Heart right ventricle (tissue), 16 donors: ENCODE data around the gene GPR68. TPM values are rescaled to one million over a fixed set of nuclear protein-coding genes. Genes with fewer than 3 reads are reported as not detected.

ENCODE experiments used
- ATAC-seq, 8 donors: fragments of 200-7000 bp; cut with Tn5 transposase; one replicate each; pipeline ENCODE4 v1.9.1; 2020; ENCODE audit warnings: mild to moderate bottlenecking in 8 of 8, moderate library complexity in 8 of 8, moderate number of reproducible peaks in 1 of 8
- DNase-seq, 2 donors: peaks; one replicate each; pipeline ENCODE4 v3.0.0-alpha.2; 2020
- H3K27ac ChIP-seq, 10 donors: fragments of 200-600 bp; sonication (generic) in 2 of 10; one replicate each; pipeline versions ENCODE4 v1.5.0 to v1.8.0; 2020 to 2022; ENCODE audit warnings: mild to moderate bottlenecking in 3 of 10
- H3K27me3 ChIP-seq, 7 donors: fragments of 200-600 bp; one replicate each; pipeline ENCODE4 v1.8.0; 2021 to 2022; ENCODE audit warnings: mild to moderate bottlenecking in 2 of 7
- H3K36me3 ChIP-seq, 9 donors: fragments of 200-600 bp; sonication (generic) in 1 of 9; one replicate each; pipeline versions ENCODE4 v1.5.0 to v1.8.0; 2020 to 2022; ENCODE audit warnings: mild to moderate bottlenecking in 2 of 9
- H3K4me1 ChIP-seq, 9 donors: fragments of 200-600 bp; sonication (generic) in 1 of 9; one replicate each; pipeline versions ENCODE4 v1.5.0 to v1.8.0; 2020 to 2022; ENCODE audit warnings: mild to moderate bottlenecking in 4 of 9
- H3K4me3 ChIP-seq, 10 donors: fragments of 200-600 bp; sonication (generic) in 2 of 10; one replicate each; pipeline versions ENCODE4 v1.5.0 to v1.8.0; 2020 to 2022; ENCODE audit warnings: mild to moderate bottlenecking in 7 of 10, moderate library complexity in 2 of 10
- H3K9me3 ChIP-seq, 11 donors: fragments of 200-600 bp in 10 of 11; sonication (generic) in 2 of 11; one replicate each; pipeline versions ENCODE4 v1.5.0 to v1.8.0; 2013 to 2022; ENCODE audit warnings: mild to moderate bottlenecking in 2 of 11, control low read depth in 1 of 11, moderate library complexity in 1 of 11
- WGBS, 2 donors: extraction: QIAGEN DNeasy Blood & Tissue Kit; methylation state at CpG; one replicate each; pipeline ENCODE4 v1.1.7; 2013; ENCODE audit warnings: inconsistent platforms in 1 of 2; 5-methylcytosine and 5-hydroxymethylcytosine counted together
- intact Hi-C, 10 donors: fragments of 100-400 bp; cut with DNase I; formaldehyde crosslinking; loops; one replicate each; pipeline versions ENCODE4 v1.11.1 to v1.14.2; 2022
- polyA plus RNA-seq, 2 donors: library from polyadenylated mRNA; stranded (reverse); fragments of 200-250 nt; gene quantifications; one replicate each; pipeline ENCODE4 v1.2.3, GENCODE V29; 2013
- total RNA-seq, 10 donors: library from RNA; stranded (reverse); fragmentation: NEBNext Ultra II Directional in 3 of 10; extraction: Animal tissue kit (Norgen Biotek cat#: 25700) in 3 of 10; gene quantifications; one replicate each; pipeline versions ENCODE4 v1.2.1 to v1.2.4, GENCODE V29; 2021 to 2023
- TF ChIP-seq, protein P1 (sequence below), 9 donors: fragments of 200-600 bp; sonication (generic) in 2 of 9; IDR thresholded peaks; one replicate each; pipeline versions ENCODE4 v1.5.0 to v1.8.0; 2021 to 2022; ENCODE audit warnings: antibody characterized with exemption in 9 of 9, mild to moderate bottlenecking in 5 of 9, moderate library complexity in 1 of 9
- donor health status: Arrhythmogenic right ventricular cardiomyopathy.
- donor health status: ischemic (EF 13 %, LVEDD 7.1; RV severe dilation, severe dysfunction).
- donor health status: healthy with polysubstance abuse.
- donor health status: DM: no; HTN: yes; CAD: no.
- donor health status: DM: no; HTN: no; CAD: no.
- donor health status: ischemic (EF 25% LVEDD 6.9; RV normal size, moderate dysfunction).
- donor health status: ischemic (EF 25% LVEDD 5.7; RV mildly dilated, moderate dysfunction).
- donor health status: healthy.
- donor health status: DM: yes; HTN: yes; CAD: no.
- donor health status: Ischemic cardiomyopathy.
- donor health status: ischemic (EF 35%, LVEDD 5.7; RV mildly dilated, moderate dysfunction).
- donor health status: nonischemic (EF 11% LVEDD 7.7; RV severe dilation, severe dysfunction).
- donor health status: DM: yes; HTN: yes; CAD: no.
- donor health status: PGD.
- donor health status: ischemic (EF 29% LVEDD 5.4; RV normal size, mild dysfunction).
- donor health status: nonischemic (EF 23%, LVEDD 6.1; RV moderate dilation, normal function).

GPR68 gene
- total and polyA plus RNA-seq, 12 donors, result 0.13 to 2.4 (median 0.29) TPM

DNA sequence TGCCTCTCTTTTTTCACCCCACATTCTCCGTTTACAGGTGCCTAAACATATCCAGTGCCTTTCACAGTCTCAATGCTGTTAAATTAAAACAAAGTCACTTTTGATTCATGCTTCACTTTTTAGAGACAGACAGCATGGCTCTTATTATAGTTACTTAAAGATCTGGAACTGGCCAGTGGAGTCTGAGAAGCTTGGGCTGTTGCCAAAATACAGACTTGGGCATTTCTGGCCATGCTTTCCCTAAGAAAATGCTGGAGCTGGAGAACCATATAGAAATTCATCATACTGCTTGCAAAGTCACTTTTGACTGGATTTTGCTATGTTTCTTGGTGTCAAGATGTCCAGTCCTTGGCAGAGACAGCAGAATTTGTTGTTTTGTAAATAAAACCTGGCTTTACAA lies 12.2 kb upstream of the GPR68 start:
- TF ChIP-seq, protein P1, sequence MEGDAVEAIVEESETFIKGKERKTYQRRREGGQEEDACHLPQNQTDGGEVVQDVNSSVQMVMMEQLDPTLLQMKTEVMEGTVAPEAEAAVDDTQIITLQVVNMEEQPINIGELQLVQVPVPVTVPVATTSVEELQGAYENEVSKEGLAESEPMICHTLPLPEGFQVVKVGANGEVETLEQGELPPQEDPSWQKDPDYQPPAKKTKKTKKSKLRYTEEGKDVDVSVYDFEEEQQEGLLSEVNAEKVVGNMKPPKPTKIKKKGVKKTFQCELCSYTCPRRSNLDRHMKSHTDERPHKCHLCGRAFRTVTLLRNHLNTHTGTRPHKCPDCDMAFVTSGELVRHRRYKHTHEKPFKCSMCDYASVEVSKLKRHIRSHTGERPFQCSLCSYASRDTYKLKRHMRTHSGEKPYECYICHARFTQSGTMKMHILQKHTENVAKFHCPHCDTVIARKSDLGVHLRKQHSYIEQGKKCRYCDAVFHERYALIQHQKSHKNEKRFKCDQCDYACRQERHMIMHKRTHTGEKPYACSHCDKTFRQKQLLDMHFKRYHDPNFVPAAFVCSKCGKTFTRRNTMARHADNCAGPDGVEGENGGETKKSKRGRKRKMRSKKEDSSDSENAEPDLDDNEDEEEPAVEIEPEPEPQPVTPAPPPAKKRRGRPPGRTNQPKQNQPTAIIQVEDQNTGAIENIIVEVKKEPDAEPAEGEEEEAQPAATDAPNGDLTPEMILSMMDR (IDR thresholded peaks at IDR 0.05), result no peak
- Histone ChIP-seq H3K36me3 (no peaks in the 10 kb centered on the region), H3K27me3 (peaks cover 0 to 23% (median 0%) of the 10 kb centered on the region in 7 donors), H3K9me3 (peaks cover 0 to 6% (median 0%) of the 10 kb centered on the region in 11 donors), H3K27ac (peak overlapping the region in 6 of 10 donors; percentile 17 to 84 (median 52)), H3K4me1 (peaks cover 9 to 48% (median 25%) of the 10 kb centered on the region in 9 donors), H3K4me3 (no peak overlapping the region)
- ATAC-seq (no peak), DNase-seq (no peak)
- WGBS, 2 donors, result 77 to 81% methylated on average over 1 of the region's 1 CpG
- intact Hi-C loops, result no loop called here

DNA sequence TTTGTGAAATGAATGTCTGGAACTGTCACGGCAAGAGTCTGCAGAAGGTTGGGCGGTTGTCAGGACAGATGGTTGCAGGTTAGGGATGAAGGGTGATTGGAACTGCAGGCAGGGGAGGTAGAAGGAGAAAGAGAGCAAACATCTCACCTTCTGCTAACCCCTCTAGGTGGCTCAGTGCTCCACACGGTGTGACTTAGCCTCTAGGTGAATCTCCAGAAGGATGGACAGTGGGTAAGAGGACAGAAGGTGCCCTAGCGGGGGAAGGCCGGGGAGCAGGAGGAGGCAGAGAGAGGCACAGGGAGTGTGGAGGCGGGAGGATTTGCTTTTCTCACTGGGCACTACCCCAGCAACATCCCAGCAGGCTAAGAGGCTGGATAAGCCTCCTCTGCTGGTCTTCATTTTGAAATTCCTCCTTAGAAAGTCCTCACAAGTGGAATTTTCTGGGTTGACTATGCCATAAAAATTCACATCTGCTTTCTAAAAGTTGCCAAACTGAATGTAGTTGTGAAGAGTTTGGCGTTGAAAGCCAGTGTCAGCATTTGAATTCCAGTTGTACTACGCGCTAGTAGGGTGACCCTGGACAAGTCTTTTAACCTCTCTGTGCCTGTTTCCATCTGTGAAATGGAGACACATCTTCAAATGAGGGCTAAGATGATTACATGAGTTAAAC lies 10.7 kb upstream of the GPR68 start:
- H3K36me3 ChIP-seq, result no peaks in the 10 kb centered on the region
- intact Hi-C loops, result no loop called here
- TF ChIP-seq, protein P1 (IDR thresholded peaks at IDR 0.05), result no peak
- peak overlapping the region in 2 of 10 donors; percentile 8 to 67 for H3K27ac ChIP-seq
- peaks cover 0 to 23% (median 0%) of the 10 kb centered on the region in 7 donors for H3K27me3 ChIP-seq
- ATAC-seq (no peak), DNase-seq (no peak)
- H3K4me1 ChIP-seq, result peaks cover 9 to 63% (median 28%) of the 10 kb centered on the region in 9 donors
- WGBS, 2 donors, result 76 to 84% methylated on average over 9 of the region's 9 CpGs
- no peaks in the 10 kb centered on the region for H3K9me3 ChIP-seq
- H3K4me3 ChIP-seq, result no peak overlapping the region

DNA sequence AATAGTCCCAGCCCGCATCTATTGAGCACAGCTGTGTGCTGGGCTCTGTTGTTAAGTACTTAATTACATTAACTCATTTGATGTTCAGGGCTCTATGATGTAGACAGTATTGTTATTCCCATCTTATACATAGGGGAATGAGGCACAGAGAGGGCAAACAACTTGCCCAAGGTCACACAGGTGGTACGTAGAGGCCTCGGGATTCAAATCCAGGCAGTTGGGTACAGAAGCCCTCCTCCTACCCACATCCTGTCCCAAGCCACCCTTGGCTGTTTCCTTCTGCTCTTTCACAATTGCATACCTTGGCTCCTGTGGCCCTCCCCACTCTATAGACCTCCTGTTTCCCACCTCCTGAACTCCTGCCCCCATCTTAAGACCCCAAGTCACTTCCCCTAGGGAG lies 10.0 kb upstream of the GPR68 start:
- TF ChIP-seq, protein P1 (IDR thresholded peaks at IDR 0.05), result no peak
- 82 to 91% methylated on average over 3 of the region's 3 CpGs for WGBS, 2 donors
- H3K4me3 ChIP-seq, result no peak overlapping the region
- intact Hi-C loops, result no loop called here
- ATAC-seq (no peak), DNase-seq (no peak)
- peaks cover 0 to 23% (median 0%) of the 10 kb centered on the region in 7 donors for H3K27me3 ChIP-seq
- no peaks in the 10 kb centered on the region for H3K36me3 ChIP-seq
- peaks cover 9 to 70% (median 28%) of the 10 kb centered on the region in 9 donors for H3K4me1 ChIP-seq
- H3K27ac ChIP-seq, result peak overlapping the region in 3 of 10 donors; percentile 66 to 78 (median 67)
- H3K9me3 ChIP-seq, result no peaks in the 10 kb centered on the region

DNA sequence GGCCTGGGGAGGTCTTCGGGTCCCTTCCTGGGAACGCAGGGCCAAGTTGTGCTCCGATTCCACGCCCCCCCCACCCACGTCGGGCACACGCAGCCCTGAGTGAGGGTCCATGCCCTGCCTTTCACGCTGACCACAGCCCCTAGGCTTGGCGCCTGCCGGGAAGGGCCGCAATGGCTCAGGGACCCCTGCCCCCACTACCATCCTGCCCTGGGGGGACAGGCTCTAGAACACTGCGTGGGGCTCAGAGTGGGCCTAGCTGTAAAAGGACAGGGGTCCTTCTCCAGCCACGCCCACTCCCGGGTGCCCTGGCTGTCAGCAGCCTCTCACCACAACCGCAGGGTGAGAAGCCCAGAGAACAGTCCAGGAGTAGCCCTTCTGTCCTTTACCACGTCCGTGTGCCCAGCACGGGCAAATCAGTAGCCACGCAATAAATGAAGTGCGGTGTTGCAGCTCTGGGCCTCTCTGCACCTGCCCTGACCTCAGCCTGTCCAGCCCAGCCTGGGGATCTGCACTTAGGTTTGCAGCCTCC lies 9.4 kb upstream of the GPR68 start:
- H3K27ac ChIP-seq, result peak overlapping the region in 6 of 10 donors; percentile 22 to 78 (median 66)
- H3K36me3 ChIP-seq, result no peaks in the 10 kb centered on the region
- TF ChIP-seq, protein P1 (IDR thresholded peaks at IDR 0.05), result no peak
- peak in 4 of 8 donors; percentile 1 to 43 (median 12) for ATAC-seq
- H3K9me3 ChIP-seq, result no peaks in the 10 kb centered on the region
- peaks cover 9 to 72% (median 28%) of the 10 kb centered on the region in 9 donors for H3K4me1 ChIP-seq
- H3K27me3 ChIP-seq, result peaks cover 0 to 23% (median 0%) of the 10 kb centered on the region in 7 donors
- DNase-seq, result no peak
- peak overlapping the region in 9 of 10 donors; percentile 46 to 71 (median 61) for H3K4me3 ChIP-seq
- WGBS, 2 donors, result 26 to 31% methylated on average over 20 of the region's 20 CpGs
- intact Hi-C loops, result no loop called here
